Naive thymus-derived CD8-positive, alpha-beta T cell (primary cell): ENCODE measurements around the gene ESYT2. TPM values are rescaled to one million over a fixed set of nuclear protein-coding genes. Genes with fewer than 3 reads are reported as not detected.

ENCODE experiments used
- ATAC-seq, 2 donors: fragments of 150-1000 bp; cut with Tn5 transposase in 1 of 2; sonication (Bioruptor Pico), chemical (Tn5 transposase) in 1 of 2; 1 replicate in 1 of 2; 2 replicates in 1 of 2; pipeline ENCODE4 v1.10.0; 2021; ENCODE audit warnings: mild to moderate bottlenecking in 2 of 2, moderate library complexity in 2 of 2
- POLR2A ChIA-PET: fragments of 350-600 bp; sonication (Branson Sonifier 250); formaldehyde crosslinking; loops from one replicate; lab custom pipeline; 2021; ENCODE audit warnings: antibody characterized with exemption; lab: Charles Lee
- DNase-seq, 10 donors: peaks; one replicate each; pipeline versions ENCODE4 v3.0.0 to v3.0.0-alpha.2; 2020 to 2022
- H3K27ac Mint-ChIP-seq, 10 donors: one replicate each; pipeline ENCODE4 v1.8.0; 2020 to 2022; ENCODE audit warnings: mild to moderate bottlenecking in 10 of 10, mixed read lengths in 10 of 10, moderate library complexity in 4 of 10, inconsistent platforms in 1 of 10
- H3K27me3 Mint-ChIP-seq, 5 donors: one replicate each; pipeline ENCODE4 v1.8.0; 2021 to 2022; ENCODE audit warnings: mixed read lengths in 5 of 5
- H3K36me3 Mint-ChIP-seq, 3 donors: one replicate each; pipeline ENCODE4 v1.8.0; 2020 to 2022; ENCODE audit warnings: mixed read lengths in 3 of 3, mild to moderate bottlenecking in 2 of 3, inconsistent platforms in 1 of 3
- H3K4me1 Mint-ChIP-seq, 4 donors: one replicate each; pipeline ENCODE4 v1.8.0; 2021 to 2022; ENCODE audit warnings: mixed read lengths in 4 of 4
- H3K4me3 Mint-ChIP-seq, 10 donors: one replicate each; pipeline ENCODE4 v1.8.0; 2020 to 2022; ENCODE audit warnings: mild to moderate bottlenecking in 10 of 10, mixed read lengths in 10 of 10, moderate library complexity in 6 of 10, inconsistent platforms in 1 of 10
- H3K9me3 Mint-ChIP-seq, 9 donors: one replicate each; pipeline ENCODE4 v1.8.0; 2020 to 2022; ENCODE audit warnings: mixed read lengths in 9 of 9, mild to moderate bottlenecking in 3 of 9, inconsistent platforms in 1 of 9, moderate library complexity in 1 of 9
- polyA plus RNA-seq, 3 donors: library from polyadenylated mRNA; unstranded; fragments of 300-500 nt; fragmentation: Illumina TruSeq; gene quantifications; one replicate each; pipeline ENCODE4 v1.2.3, GENCODE V29; 2021
- total RNA-seq, 8 experiments: library from RNA in 2 of 8; stranded (reverse) in 2 of 8; gene quantifications; one replicate each; pipeline ENCODE4 v1.2.3 and lab custom pipeline; 2021 to 2026

ESYT2 gene
- total and polyA plus RNA-seq, 5 experiments from 2014 or later: 58.6 to 105 (median 93.3) TPM

- POLR2A ChIA-PET: no interaction called here
These were observed 95.4 kb downstream of the ESYT2 start for GRCh38 chr7:158733775-158734494.

GRCh38 chr7:158733220-158733519 is 96.1 kb downstream of the ESYT2 start:
- peaks cover 5 to 80% (median 18%) of the 10 kb centered on the region in 3 donors for H3K36me3 Mint-ChIP-seq
- POLR2A ChIA-PET: no interaction called here
- no peak overlapping the region for H3K4me3 Mint-ChIP-seq
- no peaks in the 10 kb centered on the region for H3K9me3 Mint-ChIP-seq
- DNase-seq (no peak), ATAC-seq (no peak)
- no peaks in the 10 kb centered on the region for H3K27me3 Mint-ChIP-seq
- H3K4me1 Mint-ChIP-seq: peaks cover 6 to 12% (median 11%) of the 10 kb centered on the region in 4 donors
- H3K27ac Mint-ChIP-seq: peak overlapping the region in 3 of 10 donors; percentile 22 to 49 (median 46)

More at GRCh38 chr7:158733775-158734494, 95.4 kb downstream of the ESYT2 start:
- DNase-seq (no peak), ATAC-seq (no peak)
- peaks cover 6 to 10% (median 9%) of the 10 kb centered on the region in 4 donors for H3K4me1 Mint-ChIP-seq
- H3K4me3 Mint-ChIP-seq: peak overlapping the region in 1 of 10 donors; percentile 20
- H3K9me3 Mint-ChIP-seq: no peaks in the 10 kb centered on the region
- peak overlapping the region in 3 of 10 donors; percentile 11 to 48 (median 24) for H3K27ac Mint-ChIP-seq
- no peaks in the 10 kb centered on the region for H3K27me3 Mint-ChIP-seq
- peaks cover 5 to 86% (median 22%) of the 10 kb centered on the region in 3 donors for H3K36me3 Mint-ChIP-seq

GRCh38 chr7:158732494-158733219 is 96.7 kb downstream of the ESYT2 start:
- Mint-ChIP-seq H3K27ac (peak overlapping the region in 6 of 10 donors; percentile 6 to 49 (median 43)), H3K4me3 (no peak overlapping the region), H3K27me3 (no peaks in the 10 kb centered on the region), H3K9me3 (no peaks in the 10 kb centered on the region), H3K36me3 (peaks cover 5 to 76% (median 18%) of the 10 kb centered on the region in 3 donors), H3K4me1 (peaks cover 6 to 12% (median 11%) of the 10 kb centered on the region in 4 donors)
- no peak for DNase-seq
- ATAC-seq: peak in 1 of 2 donors; percentile 29
- POLR2A ChIA-PET: no interaction called here

GRCh38 chr7:158731761-158732160 is 97.5 kb downstream of the ESYT2 start:
- Mint-ChIP-seq H3K4me3 (no peak overlapping the region), H3K36me3 (peaks cover 5 to 67% (median 15%) of the 10 kb centered on the region in 3 donors), H3K9me3 (no peaks in the 10 kb centered on the region), H3K4me1 (peaks cover 6 to 12% (median 11%) of the 10 kb centered on the region in 4 donors), H3K27ac (peak overlapping the region in 5 of 10 donors; percentile 6 to 76 (median 56)), H3K27me3 (no peaks in the 10 kb centered on the region)
- DNase-seq: no peak
- POLR2A ChIA-PET: no interaction called here
- ATAC-seq: no peak

- Mint-ChIP-seq H3K9me3 (no peaks in the 10 kb centered on the region), H3K4me1 (peaks cover 6 to 12% (median 11%) of the 10 kb centered on the region in 4 donors), H3K27ac (peak overlapping the region in 6 of 10 donors; percentile 12 to 83 (median 52)), H3K27me3 (no peaks in the 10 kb centered on the region), H3K4me3 (no peak overlapping the region), H3K36me3 (peaks cover 5 to 58% (median 11%) of the 10 kb centered on the region in 3 donors)
- DNase-seq: no peak
- ATAC-seq: no peak
- POLR2A ChIA-PET: no interaction called here
These were observed 98.6 kb downstream of the ESYT2 start for GRCh38 chr7:158730383-158731346.

GRCh38 chr7:158729646-158730382 is 99.5 kb downstream of the ESYT2 start:
- peaks cover 6 to 14% (median 11%) of the 10 kb centered on the region in 4 donors for H3K4me1 Mint-ChIP-seq
- peak overlapping the region; percentile 5 to 83 (median 52) for H3K27ac Mint-ChIP-seq
- no peaks in the 10 kb centered on the region for H3K27me3 Mint-ChIP-seq
- ATAC-seq: no peak
- peaks cover 0 to 2% (median 0%) of the 10 kb centered on the region in 9 donors for H3K9me3 Mint-ChIP-seq
- POLR2A ChIA-PET: no interaction called here
- no peak overlapping the region for H3K4me3 Mint-ChIP-seq
- DNase-seq: no peak
- H3K36me3 Mint-ChIP-seq: peaks cover 2 to 50% (median 4%) of the 10 kb centered on the region in 3 donors

- DNase-seq (no peak), ATAC-seq (peak in 1 of 2 donors; percentile 23)
- Mint-ChIP-seq H3K27ac (peak overlapping the region in 4 of 10 donors; percentile 17 to 63 (median 40)), H3K9me3 (peaks cover 0 to 5% (median 0%) of the 10 kb centered on the region in 9 donors), H3K27me3 (no peaks in the 10 kb centered on the region), H3K36me3 (peaks cover 0 to 42% (median 2%) of the 10 kb centered on the region in 3 donors), H3K4me3 (no peak overlapping the region), H3K4me1 (peaks cover 6 to 17% (median 11%) of the 10 kb centered on the region in 4 donors)
- POLR2A ChIA-PET: no interaction called here
These were observed 100.2 kb downstream of the ESYT2 start for GRCh38 chr7:158728911-158729645.

GRCh38 chr7:158727690-158728089 is 101.6 kb downstream of the ESYT2 start:
- H3K9me3 Mint-ChIP-seq: peaks cover 0 to 5% (median 0%) of the 10 kb centered on the region in 9 donors
- H3K4me1 Mint-ChIP-seq: peaks cover 4 to 18% (median 9%) of the 10 kb centered on the region in 4 donors
- no peak overlapping the region for H3K4me3 Mint-ChIP-seq
- H3K27ac Mint-ChIP-seq: peak overlapping the region in 5 of 10 donors; percentile 18 to 80 (median 39)
- H3K27me3 Mint-ChIP-seq: no peaks in the 10 kb centered on the region
- no peak for DNase-seq
- POLR2A ChIA-PET: interaction anchor here (0.6 kb wide), 1 partner anchor 71 kb away, joined by 4 read pairs; no protein-coding TSS in a partner anchor
- ATAC-seq: no peak
- H3K36me3 Mint-ChIP-seq: peaks cover 0 to 32% (median 2%) of the 10 kb centered on the region in 3 donors

- no peak for DNase-seq
- H3K27me3 Mint-ChIP-seq: no peaks in the 10 kb centered on the region
- peak overlapping the region in 1 of 10 donors; percentile 15 for H3K4me3 Mint-ChIP-seq
- H3K36me3 Mint-ChIP-seq: peaks cover 0 to 20% (median 0%) of the 10 kb centered on the region in 3 donors
- H3K4me1 Mint-ChIP-seq: peaks cover 0 to 18% (median 7%) of the 10 kb centered on the region in 4 donors
- peak overlapping the region in 5 of 10 donors; percentile 31 to 80 (median 56) for H3K27ac Mint-ChIP-seq
- no peak for ATAC-seq
- POLR2A ChIA-PET: no interaction called here
- H3K9me3 Mint-ChIP-seq: peaks cover 0 to 5% (median 0%) of the 10 kb centered on the region in 9 donors
These were observed 103.0 kb downstream of the ESYT2 start for GRCh38 chr7:158726277-158726807.

GRCh38 chr7:158725506-158725800 is 103.9 kb downstream of the ESYT2 start:
- ATAC-seq (no peak), DNase-seq (no peak)
- Mint-ChIP-seq H3K27me3 (no peaks in the 10 kb centered on the region), H3K4me1 (peaks cover 0 to 18% (median 7%) of the 10 kb centered on the region in 4 donors), H3K27ac (no peak overlapping the region), H3K36me3 (peaks cover 0 to 11% (median 0%) of the 10 kb centered on the region in 3 donors), H3K9me3 (peaks cover 0 to 5% (median 0%) of the 10 kb centered on the region in 9 donors), H3K4me3 (no peak overlapping the region)
- POLR2A ChIA-PET: no interaction called here
